Activated CD8-positive, alpha-beta memory T cell treated with anti-CD3 and anti-CD28 coated beads for 1 hour (primary cell): ENCODE data around the gene CCDC88C.
A peak's percentile ranks its signal among the peaks of the same experiment; 100 is the strongest.
"Not testable (repeated sequence)": the region's sequence is repeated elsewhere in the genome, so short reads cannot be mapped to it uniquely, and the experiment has no call there.

Experiments
- DNase-seq, 2 donors: peaks; one replicate each; pipeline ENCODE4 v3.0.0-alpha.2; 2020; ENCODE audit warnings: low read depth in 1 of 2; ENCODE audit errors: extremely low read depth in 1 of 2

Gene CCDC88C, protein sequence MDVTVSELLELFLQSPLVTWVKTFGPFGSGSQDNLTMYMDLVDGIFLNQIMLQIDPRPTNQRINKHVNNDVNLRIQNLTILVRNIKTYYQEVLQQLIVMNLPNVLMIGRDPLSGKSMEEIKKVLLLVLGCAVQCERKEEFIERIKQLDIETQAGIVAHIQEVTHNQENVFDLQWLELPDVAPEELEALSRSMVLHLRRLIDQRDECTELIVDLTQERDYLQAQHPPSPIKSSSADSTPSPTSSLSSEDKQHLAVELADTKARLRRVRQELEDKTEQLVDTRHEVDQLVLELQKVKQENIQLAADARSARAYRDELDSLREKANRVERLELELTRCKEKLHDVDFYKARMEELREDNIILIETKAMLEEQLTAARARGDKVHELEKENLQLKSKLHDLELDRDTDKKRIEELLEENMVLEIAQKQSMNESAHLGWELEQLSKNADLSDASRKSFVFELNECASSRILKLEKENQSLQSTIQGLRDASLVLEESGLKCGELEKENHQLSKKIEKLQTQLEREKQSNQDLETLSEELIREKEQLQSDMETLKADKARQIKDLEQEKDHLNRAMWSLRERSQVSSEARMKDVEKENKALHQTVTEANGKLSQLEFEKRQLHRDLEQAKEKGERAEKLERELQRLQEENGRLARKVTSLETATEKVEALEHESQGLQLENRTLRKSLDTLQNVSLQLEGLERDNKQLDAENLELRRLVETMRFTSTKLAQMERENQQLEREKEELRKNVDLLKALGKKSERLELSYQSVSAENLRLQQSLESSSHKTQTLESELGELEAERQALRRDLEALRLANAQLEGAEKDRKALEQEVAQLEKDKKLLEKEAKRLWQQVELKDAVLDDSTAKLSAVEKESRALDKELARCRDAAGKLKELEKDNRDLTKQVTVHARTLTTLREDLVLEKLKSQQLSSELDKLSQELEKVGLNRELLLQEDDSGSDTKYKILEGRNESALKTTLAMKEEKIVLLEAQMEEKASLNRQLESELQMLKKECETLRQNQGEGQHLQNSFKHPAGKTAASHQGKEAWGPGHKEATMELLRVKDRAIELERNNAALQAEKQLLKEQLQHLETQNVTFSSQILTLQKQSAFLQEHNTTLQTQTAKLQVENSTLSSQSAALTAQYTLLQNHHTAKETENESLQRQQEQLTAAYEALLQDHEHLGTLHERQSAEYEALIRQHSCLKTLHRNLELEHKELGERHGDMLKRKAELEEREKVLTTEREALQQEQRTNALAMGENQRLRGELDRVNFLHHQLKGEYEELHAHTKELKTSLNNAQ (N-terminal part only)

DNA sequence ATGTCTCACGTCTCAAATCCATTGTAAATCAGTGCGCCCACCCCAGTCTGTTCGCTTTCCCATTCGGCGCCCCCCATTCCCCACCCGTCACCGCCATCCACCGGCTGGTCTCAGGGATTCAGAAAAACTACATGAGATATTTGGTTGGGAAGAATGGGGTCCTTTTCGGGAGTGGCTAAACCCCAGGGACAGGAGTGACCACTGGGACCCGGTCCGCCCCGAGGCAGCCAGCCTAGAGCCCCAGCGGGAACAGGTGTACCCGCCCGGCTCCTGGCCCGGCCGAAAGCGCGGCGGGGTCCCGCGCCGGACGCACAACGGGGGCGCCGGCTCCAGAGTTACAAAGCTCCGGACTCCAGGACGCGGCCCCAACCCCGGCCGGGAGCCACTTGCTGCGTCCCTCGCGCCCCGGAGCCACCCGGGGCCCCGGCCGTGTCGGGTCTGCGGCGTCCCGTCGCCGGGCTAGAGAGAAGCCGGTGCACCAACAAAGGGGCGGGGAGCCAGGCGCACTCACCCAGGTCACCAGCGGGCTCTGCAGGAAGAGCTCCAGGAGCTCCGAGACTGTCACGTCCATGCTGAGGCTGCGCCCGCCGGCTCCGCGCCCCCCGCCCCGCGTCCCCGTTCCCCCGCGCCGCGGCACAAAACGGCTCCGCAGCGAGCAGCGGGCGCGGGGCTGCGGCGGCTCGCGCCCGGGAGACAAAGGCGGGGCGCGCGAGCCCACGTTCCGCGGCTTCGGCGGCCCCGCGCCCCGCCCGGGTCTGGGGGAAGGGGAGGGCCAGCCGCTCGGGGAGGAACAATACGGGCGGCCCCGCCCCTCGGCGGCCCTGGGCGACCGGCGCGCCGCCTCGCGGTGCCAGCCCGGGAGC is at the start of gene CCDC88C:
TSS of gene CCDC88C (minus strand) at position 701 of the 863 bp plus-strand sequence. CDS start at position 571, 130 bp downstream.
- DNase-seq, result peak in 1 of 2 donors; percentile 70

DNA sequence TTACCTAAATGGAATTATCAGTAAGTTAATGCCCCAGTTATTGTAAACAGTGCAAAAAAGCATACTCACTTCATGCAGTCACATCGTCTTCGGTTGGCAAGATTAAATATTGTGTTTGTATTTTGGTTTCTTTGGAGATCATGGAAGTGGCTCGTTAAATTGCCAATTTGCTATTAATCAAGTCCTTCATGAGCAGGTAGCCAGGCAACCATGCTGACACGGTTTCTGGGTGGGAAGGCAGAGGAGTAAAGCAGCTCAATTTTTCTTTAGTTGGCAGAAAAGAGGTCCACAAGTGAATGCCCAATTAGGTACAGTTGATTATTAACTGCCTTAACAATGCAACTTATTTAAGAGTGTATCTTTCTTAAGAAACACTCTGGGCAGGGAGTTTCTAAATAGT is 48.6 kb upstream of the CCDC88C start:
- no peak for DNase-seq

DNA sequence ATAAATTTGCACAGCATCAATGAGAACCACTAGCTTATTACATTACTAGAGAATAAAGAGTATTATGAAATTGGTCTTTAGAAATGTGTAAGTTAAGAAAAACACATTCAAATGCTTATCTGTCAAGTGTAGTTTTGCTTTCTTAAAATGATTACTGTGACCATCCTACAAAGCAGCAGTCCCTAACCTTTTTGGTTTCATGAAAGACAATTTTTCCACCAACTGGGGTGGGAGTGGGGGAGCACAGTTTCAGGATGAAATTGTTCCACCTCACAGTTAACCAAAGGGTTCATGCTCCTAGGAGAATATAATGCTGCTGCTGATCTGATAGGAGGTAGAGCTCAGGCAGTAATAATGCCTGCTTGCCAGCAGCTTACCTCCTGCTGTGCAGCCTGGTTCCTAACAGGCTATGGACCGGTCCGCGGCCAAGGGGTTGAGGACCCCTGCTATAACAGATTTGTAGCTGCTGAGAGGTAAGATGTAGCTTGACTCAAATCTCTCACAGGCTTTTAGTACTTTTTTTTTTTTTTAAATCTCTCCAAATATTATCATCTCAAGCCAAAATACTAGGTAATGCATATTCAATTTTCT is 47.1 kb upstream of the CCDC88C start:
- no peak for DNase-seq

DNA sequence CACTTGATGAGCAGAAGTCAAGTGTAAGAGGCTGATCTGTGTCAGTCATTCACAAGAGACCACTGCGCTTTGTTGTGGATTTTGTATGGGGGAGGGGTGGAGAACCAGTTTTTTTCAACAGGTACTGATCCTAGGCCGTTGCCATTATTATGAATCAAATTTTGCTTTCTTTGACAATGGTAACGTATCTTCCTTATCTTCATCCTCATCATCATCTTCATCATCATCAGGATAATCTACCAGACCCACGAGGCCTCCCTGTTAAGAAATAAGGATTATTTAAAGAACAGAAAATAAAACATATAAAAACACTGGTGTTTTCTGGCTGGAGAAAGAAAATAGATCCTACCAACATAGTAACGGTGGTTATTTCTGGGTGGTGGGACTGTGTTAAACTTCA is 41.0 kb upstream of the CCDC88C start:
- DNase-seq, result no peak

DNA sequence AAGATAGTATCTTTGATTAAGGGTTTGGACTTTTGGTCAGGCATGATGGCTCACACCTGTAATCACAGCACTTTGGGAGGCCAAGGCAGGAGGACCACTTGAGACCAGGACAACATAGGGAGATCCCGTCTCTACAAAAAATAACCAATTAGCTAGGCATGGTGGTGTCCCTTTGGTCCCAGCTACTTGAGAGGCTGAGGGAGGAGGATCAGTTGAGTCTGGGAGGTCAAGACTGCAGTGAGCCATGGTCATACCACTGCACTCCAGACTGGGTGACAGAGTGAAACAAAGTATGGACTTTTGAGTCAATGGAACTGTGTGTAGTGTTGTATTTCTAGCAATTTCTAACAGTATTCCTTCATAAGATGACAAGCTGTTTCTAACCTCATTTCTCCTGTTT is 38.7 kb upstream of the CCDC88C start:
- no peak for DNase-seq

DNA sequence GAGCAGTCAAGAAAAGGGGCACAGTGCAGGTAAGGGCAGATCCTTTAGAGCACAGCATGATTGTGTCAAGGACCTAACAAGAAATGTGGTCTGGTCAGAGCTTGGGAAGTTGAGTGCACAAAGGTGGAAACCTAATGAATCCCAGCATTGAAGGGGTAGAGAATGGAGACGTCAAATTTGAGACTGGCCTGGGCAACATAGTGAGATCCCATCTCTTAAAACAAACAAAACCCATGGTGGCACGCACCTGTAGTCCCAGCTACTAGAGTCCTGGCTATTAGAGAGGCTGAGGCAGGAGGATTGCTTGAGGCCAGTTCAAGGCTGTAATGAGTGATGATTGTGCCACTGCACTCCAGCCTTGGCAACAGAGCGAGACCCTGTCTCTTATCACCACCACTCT is 37.0 kb upstream of the CCDC88C start:
- DNase-seq, result no peak

DNA sequence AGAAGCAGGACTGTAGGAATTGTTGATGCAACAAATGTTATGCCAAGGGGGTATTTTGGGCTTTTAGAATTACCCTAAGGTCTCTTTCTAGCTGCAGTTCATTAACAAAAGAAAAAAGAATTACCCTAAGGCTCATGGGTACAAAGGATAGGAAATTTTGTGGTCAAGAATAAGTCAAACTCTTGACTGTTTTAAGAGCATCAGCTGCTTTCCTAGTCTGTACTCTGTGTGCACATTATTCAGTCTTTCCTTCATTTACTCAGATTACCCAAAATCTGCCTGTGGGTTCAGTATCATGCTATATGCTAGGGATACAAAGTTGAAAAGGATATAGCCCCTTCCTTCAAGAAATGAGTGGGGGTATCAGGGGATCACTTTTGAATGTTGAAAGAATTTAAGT is 36.5 kb upstream of the CCDC88C start:
- no peak for DNase-seq

DNA sequence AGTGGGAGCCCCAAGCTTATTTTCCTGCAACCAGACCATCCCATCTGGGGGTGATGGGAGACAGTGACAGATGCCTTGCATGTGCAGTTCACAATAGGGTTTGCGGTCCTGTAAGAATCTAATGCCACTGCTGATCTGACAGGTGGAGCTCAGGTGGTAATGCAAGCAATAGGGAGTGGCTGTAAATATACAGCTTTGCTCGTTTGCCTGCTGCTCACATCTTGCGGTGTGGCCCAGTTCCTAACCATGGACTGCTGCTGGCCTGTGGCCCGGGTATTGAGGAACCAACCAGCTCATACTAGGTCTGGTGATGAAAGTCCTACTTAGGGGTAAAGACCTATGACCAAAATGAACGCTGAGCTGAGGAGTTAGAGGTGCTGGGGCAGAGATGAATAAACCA is 36.1 kb upstream of the CCDC88C start:
- no peak for DNase-seq

DNA sequence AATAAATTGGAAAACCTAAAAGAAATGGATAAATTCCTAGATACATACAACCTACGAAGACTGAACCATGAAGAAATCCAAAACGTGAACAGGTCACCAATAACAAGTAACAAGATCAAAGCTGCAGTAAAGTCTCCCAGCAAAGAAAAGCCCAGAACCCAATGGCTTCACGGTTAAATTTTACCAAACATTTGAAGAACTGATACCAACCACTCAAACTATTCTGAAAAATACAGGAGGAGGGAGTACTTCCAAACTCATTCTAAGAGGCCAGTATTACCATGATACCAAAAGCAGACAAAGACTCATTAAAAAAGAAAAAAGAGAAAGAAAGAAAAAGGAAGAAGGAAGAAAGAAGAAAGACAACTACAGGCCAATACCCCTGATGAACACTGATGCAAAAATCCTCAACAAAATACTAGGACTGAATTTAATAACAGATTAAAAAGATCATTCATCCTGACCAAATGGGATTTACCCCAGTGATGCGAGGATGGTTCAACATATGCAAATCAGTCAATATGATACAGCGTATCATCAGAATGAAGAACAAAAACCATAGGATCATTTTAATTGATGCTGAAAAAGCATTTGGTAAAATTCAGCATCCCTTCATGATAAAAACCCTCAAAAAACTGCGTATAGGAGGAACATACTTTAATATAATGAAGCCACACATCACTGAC is 26.9 kb upstream of the CCDC88C start:
- DNase-seq, result no peak

DNA sequence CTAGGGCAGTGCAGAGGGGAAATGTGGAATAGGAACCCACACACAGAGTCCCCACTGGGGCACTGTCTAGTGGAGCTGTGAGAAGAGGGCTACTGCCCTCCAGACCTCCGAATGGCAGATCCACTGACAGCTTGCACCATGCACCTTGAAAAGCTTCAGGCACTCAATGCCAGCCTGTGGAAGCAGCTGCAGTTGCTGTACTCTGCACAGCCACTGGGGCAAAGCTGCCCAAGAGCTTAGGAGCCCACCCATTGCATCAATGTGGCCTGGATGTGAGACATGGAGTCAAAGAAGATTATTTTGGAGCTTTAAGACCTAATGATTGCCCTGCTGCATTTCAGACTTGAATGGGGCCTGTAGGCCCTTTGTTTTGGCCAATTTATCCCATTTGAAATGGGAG is 21.7 kb upstream of the CCDC88C start:
- DNase-seq, result no peak

DNA sequence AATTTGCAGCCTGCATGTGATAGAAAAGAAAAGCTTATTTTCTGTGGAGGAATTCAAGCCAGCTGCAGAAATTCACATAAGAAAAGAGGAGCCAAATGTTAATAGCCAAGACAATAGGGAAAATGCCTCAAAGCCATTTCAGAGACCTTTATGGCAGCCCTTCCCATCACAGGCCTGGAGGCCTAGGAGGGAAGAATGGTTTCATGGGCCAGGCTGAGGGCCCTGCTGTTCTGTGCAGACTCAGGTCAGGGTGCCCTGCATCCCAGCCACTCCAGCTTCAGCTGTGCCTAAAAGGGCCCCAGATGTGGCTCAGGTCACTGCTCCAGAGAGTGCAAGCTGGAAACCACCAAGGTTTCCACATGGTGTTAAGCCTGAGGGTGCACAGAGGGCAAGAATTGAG is 21.2 kb upstream of the CCDC88C start:
- DNase-seq, result no peak

DNA sequence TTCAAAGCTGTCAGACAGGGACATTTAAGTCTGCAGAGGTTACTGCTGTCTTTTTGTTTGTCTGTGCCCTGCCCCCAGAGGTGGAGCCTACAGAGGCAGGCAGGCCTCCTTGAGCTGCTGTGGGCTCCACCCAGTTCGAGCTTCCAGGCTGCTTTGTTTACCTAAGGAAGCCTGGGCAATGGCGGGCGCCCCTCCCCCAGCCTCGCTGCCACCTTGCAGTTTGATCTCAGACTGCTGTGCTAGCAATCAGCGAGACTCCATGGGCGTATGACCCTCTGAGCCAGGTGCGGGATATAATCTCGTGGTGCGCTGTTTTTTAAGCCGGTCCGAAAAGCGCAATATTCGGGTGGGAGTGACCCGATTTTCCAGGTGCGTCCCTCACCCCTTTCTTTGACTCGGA is 18.6 kb upstream of the CCDC88C start:
- not testable (repeated sequence) for DNase-seq

DNA sequence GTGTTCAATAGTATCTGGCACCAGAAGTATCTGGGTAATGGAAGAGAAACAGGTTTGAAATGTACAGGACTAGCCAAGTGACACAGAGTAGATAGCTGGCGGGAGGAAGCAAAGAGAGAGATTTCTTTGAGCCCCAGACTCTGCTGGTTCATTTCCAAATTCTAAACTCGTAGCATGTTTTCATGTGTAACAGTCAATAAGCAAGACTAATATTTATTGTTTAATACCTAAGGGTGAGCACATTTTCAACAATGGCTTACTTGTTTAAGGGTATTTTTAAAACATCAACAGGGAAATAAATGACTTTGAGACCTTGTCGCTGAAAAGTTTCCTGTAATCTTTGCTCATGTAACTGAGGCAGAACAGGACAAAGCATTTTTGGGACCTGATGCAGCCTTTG is 11.8 kb upstream of the CCDC88C start:
- no peak for DNase-seq

DNA sequence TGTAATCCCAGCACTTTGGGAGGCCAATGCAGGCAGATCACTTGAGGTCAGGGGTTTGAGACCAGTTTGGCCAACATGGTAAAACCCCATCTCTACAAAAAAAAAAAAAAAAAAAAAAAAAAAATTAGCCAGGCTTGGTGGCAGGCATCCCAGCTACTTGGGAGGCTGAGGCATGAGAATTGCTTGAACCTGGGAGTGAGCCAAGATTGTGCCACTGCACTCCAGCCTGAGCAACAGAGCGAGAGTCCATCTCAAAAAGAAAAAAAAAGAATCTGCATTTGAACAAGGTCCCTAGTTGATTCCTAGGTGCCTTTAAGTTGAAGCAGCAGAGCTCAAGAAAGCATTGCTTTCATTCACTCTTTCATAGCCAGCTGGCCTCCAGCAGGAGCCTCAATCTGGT is 11.3 kb upstream of the CCDC88C start:
- not testable (repeated sequence) for DNase-seq

DNA sequence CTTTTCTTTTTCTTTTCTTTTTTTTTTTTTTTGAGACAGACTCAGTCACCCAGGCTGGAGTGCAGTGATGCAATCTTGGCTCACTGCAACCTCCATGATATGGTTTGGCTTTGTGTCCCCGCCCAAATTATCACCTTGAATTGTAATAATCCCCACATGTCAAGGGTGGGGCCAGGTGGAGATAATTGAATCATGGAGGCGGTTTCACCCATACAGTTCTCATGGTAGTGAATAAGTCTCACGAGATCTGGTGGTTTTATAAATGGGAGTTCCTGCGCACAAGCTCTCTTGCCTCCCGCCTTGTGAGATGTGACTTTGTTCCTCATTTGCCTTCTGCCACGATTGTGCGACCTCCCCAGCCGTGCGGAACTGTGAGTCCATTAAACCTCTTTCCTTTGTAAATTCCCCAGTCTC is 7.9 kb upstream of the CCDC88C start:
- DNase-seq, result not testable (repeated sequence)

DNA sequence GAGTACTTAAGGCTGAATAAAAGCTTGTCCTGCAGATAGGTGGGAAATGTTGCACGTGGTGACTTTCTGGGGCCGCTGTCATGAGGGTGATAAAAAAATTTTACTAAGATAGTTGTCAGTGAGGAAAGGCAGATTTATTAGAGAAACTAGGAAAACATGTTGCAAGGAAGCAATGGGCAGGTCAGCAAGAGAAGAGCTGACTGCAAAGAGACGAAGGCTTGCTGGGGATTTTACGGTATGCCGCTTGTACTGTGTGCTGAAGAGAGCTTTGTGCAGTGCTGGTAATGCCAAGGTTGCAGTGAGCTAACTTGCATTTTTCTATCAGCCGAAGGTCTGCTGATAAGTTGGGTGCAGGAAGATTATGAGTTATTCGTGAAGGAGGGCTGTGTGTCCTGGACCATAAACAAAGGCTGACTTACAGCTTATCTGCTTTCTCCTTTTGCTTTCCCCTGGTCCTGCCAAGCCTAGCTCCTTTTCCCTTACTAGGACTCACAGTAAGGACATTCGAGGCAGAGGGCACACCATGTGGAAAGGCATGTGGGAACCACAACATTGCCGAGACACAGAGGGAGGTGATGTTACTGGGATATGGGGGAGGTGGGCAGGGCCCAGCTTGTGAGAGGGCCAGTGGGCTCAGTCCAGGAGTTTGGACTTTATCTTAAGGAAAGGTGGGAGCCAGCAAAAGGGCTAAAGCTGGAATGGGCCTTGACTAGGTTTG is 7.4 kb upstream of the CCDC88C start:
- no peak for DNase-seq

DNA sequence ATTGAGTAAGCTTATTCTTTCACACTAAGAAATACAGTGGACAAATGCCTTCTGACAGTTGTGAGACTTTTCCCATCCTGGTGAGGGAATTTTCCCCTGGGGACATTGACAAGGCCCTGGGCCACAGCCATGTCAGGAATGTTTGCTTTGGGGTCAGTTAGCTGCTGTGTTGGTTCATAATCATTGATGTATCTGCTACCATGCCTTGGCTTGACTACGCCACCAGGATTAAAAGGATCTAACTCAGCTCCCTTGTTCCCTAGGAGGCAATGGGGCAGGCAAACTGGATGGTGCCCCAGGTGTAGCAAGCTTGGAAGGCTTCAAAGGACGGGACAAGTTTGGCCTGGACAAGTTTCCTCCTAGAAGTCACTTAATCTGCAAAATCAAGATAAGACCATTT is 3.1 kb upstream of the CCDC88C start:
- no peak for DNase-seq

DNA sequence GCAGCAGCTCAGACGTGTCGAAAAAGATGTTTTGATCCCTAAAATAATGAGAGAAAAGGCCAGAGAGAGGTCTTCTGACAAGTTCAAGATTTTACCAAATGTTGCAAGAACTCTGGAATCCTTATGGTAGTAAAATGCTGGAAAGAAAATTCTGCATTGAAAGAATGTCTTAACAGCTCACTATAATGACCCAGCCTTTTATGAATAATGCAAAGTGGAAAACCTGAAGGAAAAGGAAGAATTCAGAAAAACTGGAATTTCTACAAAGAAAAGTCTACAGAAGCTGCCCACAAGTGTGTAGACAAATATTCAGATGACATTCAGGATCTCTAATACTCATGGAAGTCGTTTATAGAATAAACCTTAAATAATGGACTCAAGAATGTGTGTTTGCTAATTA is 1.8 kb upstream of the CCDC88C start:
- DNase-seq, result no peak

DNA sequence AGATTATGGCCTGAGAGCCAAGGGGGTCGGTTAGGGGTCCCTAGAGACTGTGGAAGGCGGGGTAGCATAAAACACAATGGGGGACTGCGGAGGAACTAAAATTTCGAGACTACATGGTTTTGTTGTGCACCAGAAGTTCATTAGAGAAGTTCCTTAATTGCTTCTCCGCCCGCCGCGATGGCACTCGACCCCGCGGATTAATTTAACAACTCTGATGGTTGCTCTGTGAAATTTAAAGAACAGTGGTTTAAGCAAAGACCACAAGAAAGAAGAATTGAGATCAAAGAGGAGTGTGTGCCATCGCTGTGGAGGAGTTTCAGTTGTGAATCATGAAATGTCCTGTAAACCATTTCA is 1.4 kb upstream of the CCDC88C start:
- DNase-seq, result no peak
